Measurements from ENCODE around the gene GSTM2.
"Not testable (repeated sequence)": the region's sequence is repeated elsewhere in the genome, so short reads cannot be mapped to it uniquely, and the experiment has no call there.

- not testable (repeated sequence) for TF ChIP-seq EZH2 (IDR thresholded peaks at IDR 0.05; ENCODE audit: borderline replicate concordance, low read depth, low read length, poor library complexity, severe bottlenecking); CTCF (conservative IDR thresholded peaks at IDR 0.05; ENCODE audit: low read depth, low read length)
Observed at GRCh38 chr1:109685890-109686289, 18.0 kb downstream of the GSTM2 start.
